Measurements from ENCODE around the gene SFR1. TPM values are rescaled to one million over a fixed set of nuclear protein-coding genes. Genes with fewer than 3 reads are reported as not detected.

The SFR1 gene
- total RNA-seq, 1 experiment from 2014 or later = 9.9 TPM

DNA sequence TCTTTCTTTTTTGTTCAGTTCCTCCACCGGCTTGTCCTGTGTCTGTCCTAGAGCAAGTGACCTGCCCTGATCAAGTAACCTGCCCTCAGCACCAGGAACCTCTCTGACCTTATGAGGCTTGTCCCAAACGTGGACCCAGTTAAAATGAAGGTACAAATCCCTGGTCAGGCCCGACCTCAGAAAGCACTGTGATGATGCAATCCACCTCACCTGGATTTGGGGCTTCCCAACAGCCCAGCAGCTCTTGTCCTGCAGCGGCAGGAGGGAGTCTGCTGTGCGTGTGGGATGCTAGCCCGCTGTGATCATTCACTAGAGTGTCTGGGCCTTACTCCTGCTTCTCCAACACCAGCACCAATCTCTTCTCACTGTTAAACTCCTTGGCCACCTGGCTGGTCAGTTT, 47.5 kb upstream of the SFR1 start:
- no peak overlapping the region for H3K4me3 Mint-ChIP-seq
- H3K9me3 Mint-ChIP-seq = 0 out of 2 replicates have a peak, but pooled peaks cover 5% of the 10 kb centered on the region
- H3K36me3 Mint-ChIP-seq = no peaks in the 10 kb centered on the region
- TF ChIP-seq TP53 (CRISPR knock-in tag; IDR thresholded peaks at IDR 0.05) = no peak
- TF ChIP-seq ATF3 (CRISPR knock-in tag; conservative IDR thresholded peaks at IDR 0.05) = 0 out of 2 replicates have a peak, but pooled peaks have one; percentile 53
- H3K27me3 Mint-ChIP-seq (ENCODE audit: low read depth) = no peaks in the 10 kb centered on the region; the same call in 1 of the 2 replicates
- POLR2A ChIA-PET = no interaction called here
- peaks cover 12% of the 10 kb centered on the region for H3K4me1 Mint-ChIP-seq
- DNase-seq (ENCODE audit: low spot score) = no peak
- H3K27ac Mint-ChIP-seq = no peak overlapping the region
- no peak for ATAC-seq
- CTCF ChIA-PET = no interaction called here

- 0 out of 2 replicates have a peak, but pooled peaks cover under 1% of the 10 kb centered on the region for H3K9me3 Mint-ChIP-seq
- CTCF ChIA-PET = interaction anchor here (2.3 kb wide), 1 partner anchor 19 kb away, joined by 5 read pairs; no protein-coding TSS in a partner anchor
- peak; percentile 79 for ATAC-seq
- H3K27me3 Mint-ChIP-seq (ENCODE audit: low read depth) = no peaks in the 10 kb centered on the region; the same call in 1 of the 2 replicates
- H3K27ac Mint-ChIP-seq = no peak overlapping the region
- H3K36me3 Mint-ChIP-seq = no peaks in the 10 kb centered on the region
- peaks cover 19% of the 10 kb centered on the region for H3K4me1 Mint-ChIP-seq
- POLR2A ChIA-PET = interaction anchor here (2.1 kb wide), 1 partner anchor 45 kb away, joined by 9 read pairs; the partner anchor contains the start of gene SFR1
- TF ChIP-seq ZNF416 (CRISPR knock-in tag; IDR thresholded peaks at IDR 0.05) = no peak
- TF ChIP-seq, protein P1, sequence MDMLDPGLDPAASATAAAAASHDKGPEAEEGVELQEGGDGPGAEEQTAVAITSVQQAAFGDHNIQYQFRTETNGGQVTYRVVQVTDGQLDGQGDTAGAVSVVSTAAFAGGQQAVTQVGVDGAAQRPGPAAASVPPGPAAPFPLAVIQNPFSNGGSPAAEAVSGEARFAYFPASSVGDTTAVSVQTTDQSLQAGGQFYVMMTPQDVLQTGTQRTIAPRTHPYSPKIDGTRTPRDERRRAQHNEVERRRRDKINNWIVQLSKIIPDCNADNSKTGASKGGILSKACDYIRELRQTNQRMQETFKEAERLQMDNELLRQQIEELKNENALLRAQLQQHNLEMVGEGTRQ (CRISPR knock-in tag; IDR thresholded peaks at IDR 0.05) = peak; percentile 34; the same call in 1 of the 2 replicates
- no peak overlapping the region for H3K4me3 Mint-ChIP-seq
- DNase-seq (ENCODE audit: low spot score) = no peak
Observed at GRCh38 chr10:104076743-104077160, 45.2 kb upstream of the SFR1 start.

DNA sequence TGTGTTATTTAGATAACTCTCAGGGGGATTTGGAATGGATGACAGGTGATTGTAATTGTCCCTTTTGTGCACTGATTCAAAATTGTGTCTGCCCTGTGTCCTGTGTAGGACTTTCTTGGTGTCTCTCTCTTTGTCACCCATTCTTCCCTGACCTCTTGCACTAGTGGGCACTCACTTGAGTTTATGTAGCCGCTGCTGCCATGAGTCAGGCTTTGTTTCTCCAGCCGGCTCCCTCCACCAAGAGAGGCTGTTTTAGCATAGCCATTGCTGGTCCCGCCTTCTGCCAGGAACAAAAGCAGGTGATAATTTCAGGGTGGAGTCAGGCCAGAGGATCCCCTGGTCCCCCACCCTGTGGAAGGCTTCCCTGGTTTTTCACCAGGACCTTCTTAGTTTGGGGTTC, 44.7 kb upstream of the SFR1 start:
- Mint-ChIP-seq H3K9me3 (no peaks in the 10 kb centered on the region), H3K27ac (no peak overlapping the region), H3K27me3 (ENCODE audit: low read depth) (no peaks in the 10 kb centered on the region; the same call in 1 of the 2 replicates), H3K4me3 (no peak overlapping the region), H3K36me3 (no peaks in the 10 kb centered on the region), H3K4me1 (peaks cover 19% of the 10 kb centered on the region)
- DNase-seq (ENCODE audit: low spot score) (peak; percentile 33), ATAC-seq (peak; percentile 81)
- POLR2A ChIA-PET = interaction anchor here (0.6 to 2.1 kb wide), 2 partner anchors 44 to 53 kb away, joined by 7 to 9 read pairs; partner anchors contain the start of gene SFR1
- TF ChIP-seq PRDM15 (CRISPR knock-in tag; IDR thresholded peaks at IDR 0.05) = no peak
- no peak for TF ChIP-seq NFYB (CRISPR knock-in tag; conservative IDR thresholded peaks at IDR 0.05; ENCODE audit: low read depth)
- TF ChIP-seq, protein P2, sequence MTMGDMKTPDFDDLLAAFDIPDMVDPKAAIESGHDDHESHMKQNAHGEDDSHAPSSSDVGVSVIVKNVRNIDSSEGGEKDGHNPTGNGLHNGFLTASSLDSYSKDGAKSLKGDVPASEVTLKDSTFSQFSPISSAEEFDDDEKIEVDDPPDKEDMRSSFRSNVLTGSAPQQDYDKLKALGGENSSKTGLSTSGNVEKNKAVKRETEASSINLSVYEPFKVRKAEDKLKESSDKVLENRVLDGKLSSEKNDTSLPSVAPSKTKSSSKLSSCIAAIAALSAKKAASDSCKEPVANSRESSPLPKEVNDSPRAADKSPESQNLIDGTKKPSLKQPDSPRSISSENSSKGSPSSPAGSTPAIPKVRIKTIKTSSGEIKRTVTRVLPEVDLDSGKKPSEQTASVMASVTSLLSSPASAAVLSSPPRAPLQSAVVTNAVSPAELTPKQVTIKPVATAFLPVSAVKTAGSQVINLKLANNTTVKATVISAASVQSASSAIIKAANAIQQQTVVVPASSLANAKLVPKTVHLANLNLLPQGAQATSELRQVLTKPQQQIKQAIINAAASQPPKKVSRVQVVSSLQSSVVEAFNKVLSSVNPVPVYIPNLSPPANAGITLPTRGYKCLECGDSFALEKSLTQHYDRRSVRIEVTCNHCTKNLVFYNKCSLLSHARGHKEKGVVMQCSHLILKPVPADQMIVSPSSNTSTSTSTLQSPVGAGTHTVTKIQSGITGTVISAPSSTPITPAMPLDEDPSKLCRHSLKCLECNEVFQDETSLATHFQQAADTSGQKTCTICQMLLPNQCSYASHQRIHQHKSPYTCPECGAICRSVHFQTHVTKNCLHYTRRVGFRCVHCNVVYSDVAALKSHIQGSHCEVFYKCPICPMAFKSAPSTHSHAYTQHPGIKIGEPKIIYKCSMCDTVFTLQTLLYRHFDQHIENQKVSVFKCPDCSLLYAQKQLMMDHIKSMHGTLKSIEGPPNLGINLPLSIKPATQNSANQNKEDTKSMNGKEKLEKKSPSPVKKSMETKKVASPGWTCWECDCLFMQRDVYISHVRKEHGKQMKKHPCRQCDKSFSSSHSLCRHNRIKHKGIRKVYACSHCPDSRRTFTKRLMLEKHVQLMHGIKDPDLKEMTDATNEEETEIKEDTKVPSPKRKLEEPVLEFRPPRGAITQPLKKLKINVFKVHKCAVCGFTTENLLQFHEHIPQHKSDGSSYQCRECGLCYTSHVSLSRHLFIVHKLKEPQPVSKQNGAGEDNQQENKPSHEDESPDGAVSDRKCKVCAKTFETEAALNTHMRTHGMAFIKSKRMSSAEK (CRISPR knock-in tag; IDR thresholded peaks at IDR 0.05; ENCODE audit: borderline replicate concordance) = no peak
- TF ChIP-seq SOX15 (CRISPR knock-in tag; IDR thresholded peaks at IDR 0.05) = no peak
- CTCF ChIA-PET = interaction anchor here (0.6 to 2.3 kb wide), 2 partner anchors 20 to 197 kb away, joined by 5 read pairs; no protein-coding TSS in a partner anchor

Data from WTC11 (cell line).